ENCODE data around the gene CNOT11. TPM values are rescaled to one million over a fixed set of nuclear protein-coding genes. Genes with fewer than 3 reads are reported as not detected.

Gene CNOT11
- total RNA-seq, 1 donor from 2014 or later: 33.8 TPM

DNA sequence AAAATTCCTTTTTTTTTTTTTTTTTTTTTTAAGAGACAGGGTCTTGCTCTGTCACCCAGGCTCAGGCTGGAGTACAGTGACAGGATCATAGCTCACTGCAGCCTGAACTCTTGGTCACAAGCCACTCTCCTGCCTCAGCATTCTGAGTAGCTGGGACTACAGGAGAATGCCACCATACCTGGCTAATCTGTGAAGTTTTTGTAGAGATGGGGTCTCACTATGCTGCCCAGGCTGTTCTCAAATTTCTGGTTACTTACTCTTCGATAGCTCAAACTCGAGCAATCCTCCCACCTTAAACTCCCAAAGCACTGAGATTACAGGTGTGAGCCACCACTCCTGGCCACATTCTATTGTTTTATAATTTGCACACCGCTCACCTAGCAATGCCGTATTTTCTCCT, 28.8 kb downstream of the CNOT11 start:
- no peak for DNase-seq
- no peaks in the 10 kb centered on the region for H3K27me3 ChIP-seq (ENCODE audit: low read depth)
- no peak overlapping the region for H3K4me3 ChIP-seq
- no peak overlapping the region for H3K27ac ChIP-seq (replicated peaks)
- TF ChIP-seq CTCF (IDR thresholded peaks at IDR 0.05; ENCODE audit: borderline replicate concordance): no peak
- H3K4me1 ChIP-seq: peaks cover 14% of the 10 kb centered on the region
- intact Hi-C loops (cut with micrococcal nuclease): no loop called here
- no peaks in the 10 kb centered on the region for H3K9me3 ChIP-seq (replicated peaks)
- H3K36me3 ChIP-seq: peaks cover 90% of the 10 kb centered on the region

DNA sequence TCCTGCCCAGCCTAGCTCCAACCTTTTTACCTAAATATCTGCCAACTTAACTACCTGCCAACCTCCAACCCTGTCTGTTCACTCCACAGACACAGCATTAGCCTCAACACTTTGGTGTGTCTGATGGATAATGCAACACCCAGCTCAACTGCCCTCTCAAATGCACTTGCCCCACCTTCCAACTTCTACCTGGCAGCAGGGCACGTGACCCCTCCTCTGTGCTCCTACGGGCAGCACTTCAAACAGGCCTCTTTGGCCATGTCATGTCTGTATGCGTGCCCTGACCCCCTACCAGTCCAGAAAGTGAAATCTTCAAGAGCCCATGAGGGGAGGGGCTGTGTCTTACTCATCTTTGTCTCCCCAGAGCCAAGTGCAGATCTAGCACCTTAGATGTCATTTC, 30.3 kb downstream of the CNOT11 start:
- Histone ChIP-seq H3K4me3 (no peak overlapping the region), H3K9me3 (replicated peaks) (no peaks in the 10 kb centered on the region), H3K27me3 (ENCODE audit: low read depth) (no peaks in the 10 kb centered on the region), H3K4me1 (peaks cover 14% of the 10 kb centered on the region), H3K36me3 (peaks cover 98% of the 10 kb centered on the region), H3K27ac (replicated peaks) (no peak overlapping the region)
- intact Hi-C loops (cut with micrococcal nuclease): no loop called here
- TF ChIP-seq CTCF (IDR thresholded peaks at IDR 0.05; ENCODE audit: borderline replicate concordance): no peak
- DNase-seq: no peak

- no peak for DNase-seq
- no peak for TF ChIP-seq CTCF (IDR thresholded peaks at IDR 0.05; ENCODE audit: borderline replicate concordance)
- Histone ChIP-seq H3K36me3 (peaks cover 91% of the 10 kb centered on the region), H3K27me3 (ENCODE audit: low read depth) (no peaks in the 10 kb centered on the region), H3K27ac (replicated peaks) (no peak overlapping the region), H3K4me1 (no peaks in the 10 kb centered on the region), H3K4me3 (no peak overlapping the region), H3K9me3 (replicated peaks) (no peaks in the 10 kb centered on the region)
- intact Hi-C loops (cut with micrococcal nuclease): no loop called here
Measured at GRCh38 chr2:101286684-101287083, 34.0 kb downstream of the CNOT11 start.

- intact Hi-C loops (cut with micrococcal nuclease): no loop called here
- no peak for DNase-seq
- H3K36me3 ChIP-seq: peaks cover 91% of the 10 kb centered on the region
- no peaks in the 10 kb centered on the region for H3K9me3 ChIP-seq (replicated peaks)
- H3K27me3 ChIP-seq (ENCODE audit: low read depth): no peaks in the 10 kb centered on the region
- no peaks in the 10 kb centered on the region for H3K4me1 ChIP-seq
- TF ChIP-seq CTCF (IDR thresholded peaks at IDR 0.05; ENCODE audit: borderline replicate concordance): no peak
- H3K4me3 ChIP-seq: no peak overlapping the region
- H3K27ac ChIP-seq (replicated peaks): no peak overlapping the region
Measured at GRCh38 chr2:101287303-101287702, 34.6 kb downstream of the CNOT11 start.

GRCh38 chr2:101290711-101291110, 38.0 kb downstream of the CNOT11 start:
- DNase-seq: no peak
- Histone ChIP-seq H3K27me3 (ENCODE audit: low read depth) (no peaks in the 10 kb centered on the region), H3K4me3 (no peak overlapping the region), H3K4me1 (peaks cover 25% of the 10 kb centered on the region), H3K27ac (replicated peaks) (no peak overlapping the region), H3K9me3 (replicated peaks) (no peaks in the 10 kb centered on the region), H3K36me3 (peaks cover 78% of the 10 kb centered on the region)
- no peak for TF ChIP-seq CTCF (IDR thresholded peaks at IDR 0.05; ENCODE audit: borderline replicate concordance)
- intact Hi-C loops (cut with micrococcal nuclease): no loop called here

GRCh38 chr2:101291973-101292372, 39.3 kb downstream of the CNOT11 start:
- H3K36me3 ChIP-seq: peaks cover 66% of the 10 kb centered on the region
- no peaks in the 10 kb centered on the region for H3K27me3 ChIP-seq (ENCODE audit: low read depth)
- peaks cover 34% of the 10 kb centered on the region for H3K4me1 ChIP-seq
- no peak overlapping the region for H3K4me3 ChIP-seq
- no peak for DNase-seq
- TF ChIP-seq CTCF (IDR thresholded peaks at IDR 0.05; ENCODE audit: borderline replicate concordance): no peak
- no peak overlapping the region for H3K27ac ChIP-seq (replicated peaks)
- H3K9me3 ChIP-seq (replicated peaks): no peaks in the 10 kb centered on the region
- intact Hi-C loops (cut with micrococcal nuclease): no loop called here

All from left ventricle myocardium inferior (tissue), 1 donor.